Trophoblast cell (in vitro differentiated cells and primary cell): ENCODE measurements around the gene ADIG.

ENCODE experiments used
- DNase-seq, 2 donors: peaks; one replicate each; pipeline ENCODE4 v3.0.0-alpha.2; 2016
- H2AFZ ChIP-seq: 2 replicates; pipeline ENCODE4 v1.6.1; 2013; ENCODE audit warnings: low read length, moderate library complexity, mild to moderate bottlenecking; ENCODE audit not compliant: insufficient read depth, poor library complexity
- H2AK5ac ChIP-seq: 2 replicates; pipeline ENCODE4 v1.6.1; 2013; ENCODE audit warnings: mild to moderate bottlenecking, low read length
- H2BK120ac ChIP-seq: 2 replicates; pipeline ENCODE4 v1.6.1; 2013; ENCODE audit warnings: low read length, mild to moderate bottlenecking, moderate library complexity; ENCODE audit not compliant: insufficient read depth, poor library complexity
- H2BK12ac ChIP-seq: 2 replicates; pipeline ENCODE4 v1.6.1; 2013; ENCODE audit warnings: mild to moderate bottlenecking, low read length, moderate library complexity
- H2BK5ac ChIP-seq: 2 replicates; pipeline ENCODE4 v1.6.1; 2013; ENCODE audit warnings: low read length, low read depth, moderate library complexity, mild to moderate bottlenecking; ENCODE audit not compliant: poor library complexity
- H3K14ac ChIP-seq: 2 replicates; pipeline ENCODE4 v1.6.1; 2013; ENCODE audit warnings: mild to moderate bottlenecking, low read length
- H3K18ac ChIP-seq: 2 replicates; pipeline ENCODE4 v1.6.1; 2013; ENCODE audit warnings: mild to moderate bottlenecking, low read length
- H3K23ac ChIP-seq: 2 replicates; pipeline ENCODE4 v1.6.1; 2013; ENCODE audit warnings: low read length
- H3K27ac ChIP-seq: 2 replicates; pipeline ENCODE4 v1.5.1; 2013; ENCODE audit warnings: low read depth, mild to moderate bottlenecking, inconsistent platforms, low read length, moderate library complexity
- H3K27me3 ChIP-seq: 2 replicates; pipeline ENCODE4 v1.6.1; 2013; ENCODE audit warnings: inconsistent platforms, mild to moderate bottlenecking, low read length, moderate library complexity; ENCODE audit not compliant: insufficient read depth
- H3K36me3 ChIP-seq, 2 experiments: 1 replicate in 1 of 2; 2 replicates in 1 of 2; pipeline ENCODE4 v1.6.1; 2013; ENCODE audit warnings: low read length in 2 of 2, mild to moderate bottlenecking in 2 of 2, moderate library complexity in 1 of 2; ENCODE audit not compliant: insufficient read depth in 2 of 2, control insufficient read depth in 1 of 2
- H3K4ac ChIP-seq: 2 replicates; pipeline ENCODE4 v1.6.1; 2013; ENCODE audit warnings: low read depth, mild to moderate bottlenecking, low read length, moderate library complexity
- H3K4me1 ChIP-seq, 2 experiments: 1 replicate in 1 of 2; 2 replicates in 1 of 2; pipeline ENCODE4 v1.6.1; 2013; ENCODE audit warnings: low read length in 2 of 2, mild to moderate bottlenecking in 2 of 2, moderate library complexity in 1 of 2; ENCODE audit not compliant: insufficient read depth in 2 of 2, control insufficient read depth in 1 of 2
- H3K4me2 ChIP-seq: 2 replicates; pipeline ENCODE4 v1.6.1; 2013; ENCODE audit warnings: inconsistent platforms, mild to moderate bottlenecking, low read length, moderate library complexity
- H3K4me3 ChIP-seq: 2 replicates; pipeline ENCODE4 v1.5.1; 2013; ENCODE audit warnings: mild to moderate bottlenecking, low read depth, low read length, inconsistent platforms
- H3K79me1 ChIP-seq: one replicate; pipeline ENCODE4 v1.6.1; 2013; ENCODE audit warnings: low read length
- H3K79me2 ChIP-seq: 2 replicates; pipeline ENCODE4 v1.6.1; 2013; ENCODE audit warnings: low read length, mild to moderate bottlenecking; ENCODE audit not compliant: control insufficient read depth, insufficient read depth, poor library complexity
- H3K9ac ChIP-seq: 2 replicates; pipeline ENCODE4 v1.6.1; 2013; ENCODE audit warnings: mild to moderate bottlenecking, low read length
- H3K9me3 ChIP-seq: 2 replicates; pipeline ENCODE4 v1.6.1; 2013; ENCODE audit warnings: low read depth, mild to moderate bottlenecking, control low read depth, inconsistent platforms, low read length; ENCODE audit not compliant: insufficient read depth
- H4K12ac ChIP-seq: 2 replicates; pipeline ENCODE4 v1.6.1; 2013; ENCODE audit warnings: low read depth, mild to moderate bottlenecking, low read length, moderate library complexity
- H4K8ac ChIP-seq: 2 replicates; pipeline ENCODE4 v1.6.1; 2013; ENCODE audit warnings: low read depth, mild to moderate bottlenecking, low read length, moderate library complexity
- H4K91ac ChIP-seq: one replicate; pipeline ENCODE4 v1.6.1; 2013; ENCODE audit warnings: low read depth, mild to moderate bottlenecking, low read length, moderate library complexity
- WGBS: extraction: QIAGEN DNeasy Blood & Tissue Kit; methylation state at CpG from one replicate; pipeline ENCODE4 v1.1.7; 2013; ENCODE audit warnings: missing lambda C conversion rate; ENCODE audit not compliant: insufficient read length, insufficient coverage; ENCODE audit errors: extremely low coverage; 5-methylcytosine and 5-hydroxymethylcytosine counted together

Gene ADIG

DNA sequence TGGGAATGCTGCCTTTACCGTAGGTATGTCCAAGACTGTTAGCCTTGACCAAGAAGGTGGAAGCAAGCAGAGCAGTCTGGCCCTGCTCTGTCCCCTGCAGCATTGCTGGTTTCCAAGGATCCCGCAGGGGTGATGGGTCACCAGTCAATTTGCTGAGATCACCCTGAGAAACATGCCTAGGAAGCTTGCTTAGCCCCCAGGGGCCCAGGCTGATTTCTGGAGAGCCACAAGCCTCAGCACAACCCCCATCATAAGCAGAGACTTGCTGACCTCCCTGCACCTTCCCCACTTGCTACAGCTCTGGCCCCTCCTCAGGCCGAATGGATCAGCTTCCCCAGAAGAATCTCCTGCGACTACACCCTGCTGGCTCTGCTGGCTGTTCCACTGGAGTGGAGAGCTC is 42.1 kb downstream of the ADIG start:
- WGBS, result no CpG with 5 or more reads among the region's 4 CpGs

GRCh38 chr20:38624084-38624483 is 43.1 kb downstream of the ADIG start:
- H3K4me1 ChIP-seq, result peaks cover 21% of the 10 kb centered on the region in 2 experiments
- H3K36me3 ChIP-seq, result peaks cover 0 to 7% of the 10 kb centered on the region in 2 experiments
- H3K4ac ChIP-seq, result no peak overlapping the region
- no peak overlapping the region for H2AFZ ChIP-seq
- no peak overlapping the region for H2AK5ac ChIP-seq
- WGBS, result no CpG with 5 or more reads among the region's 2 CpGs
- no peak overlapping the region for H4K12ac ChIP-seq
- H3K79me2 ChIP-seq, result no peaks in the 10 kb centered on the region
- no peak overlapping the region for H4K91ac ChIP-seq
- H3K27ac ChIP-seq, result no peak overlapping the region
- no peak overlapping the region for H3K4me2 ChIP-seq
- no peak overlapping the region for H2BK5ac ChIP-seq
- no peak overlapping the region for H4K8ac ChIP-seq
- no peaks in the 10 kb centered on the region for H3K27me3 ChIP-seq
- H3K23ac ChIP-seq, result no peak overlapping the region
- H3K14ac ChIP-seq, result no peak overlapping the region
- H3K9me3 ChIP-seq, result peaks cover 3% of the 10 kb centered on the region
- no peak overlapping the region for H2BK120ac ChIP-seq
- H3K79me1 ChIP-seq, result no peaks in the 10 kb centered on the region
- H3K18ac ChIP-seq, result no peak overlapping the region
- no peak overlapping the region for H3K9ac ChIP-seq
- H3K4me3 ChIP-seq, result no peak overlapping the region
- H2BK12ac ChIP-seq, result no peak overlapping the region
- no peak for DNase-seq

More for the DNA sequence above, 42.1 kb downstream of the ADIG start:
- Histone ChIP-seq H3K18ac (no peak overlapping the region), H3K79me1 (no peaks in the 10 kb centered on the region), H3K9me3 (peaks cover 3% of the 10 kb centered on the region), H4K91ac (no peak overlapping the region), H3K27ac (peak overlapping the region; percentile 58), H2BK5ac (no peak overlapping the region), H4K8ac (no peak overlapping the region), H2AK5ac (no peak overlapping the region), H4K12ac (no peak overlapping the region), H3K4me2 (no peak overlapping the region), H3K4ac (no peak overlapping the region), H3K9ac (no peak overlapping the region), H3K4me3 (no peak overlapping the region), H3K79me2 (no peaks in the 10 kb centered on the region), H3K14ac (no peak overlapping the region), H3K4me1 (peaks cover 17% of the 10 kb centered on the region in 2 experiments), H2BK120ac (no peak overlapping the region), H2BK12ac (no peak overlapping the region), H3K27me3 (no peaks in the 10 kb centered on the region), H3K36me3 (peaks cover 0 to 7% of the 10 kb centered on the region in 2 experiments), H2AFZ (no peak overlapping the region), H3K23ac (no peak overlapping the region)
- DNase-seq, result no peak

DNA sequence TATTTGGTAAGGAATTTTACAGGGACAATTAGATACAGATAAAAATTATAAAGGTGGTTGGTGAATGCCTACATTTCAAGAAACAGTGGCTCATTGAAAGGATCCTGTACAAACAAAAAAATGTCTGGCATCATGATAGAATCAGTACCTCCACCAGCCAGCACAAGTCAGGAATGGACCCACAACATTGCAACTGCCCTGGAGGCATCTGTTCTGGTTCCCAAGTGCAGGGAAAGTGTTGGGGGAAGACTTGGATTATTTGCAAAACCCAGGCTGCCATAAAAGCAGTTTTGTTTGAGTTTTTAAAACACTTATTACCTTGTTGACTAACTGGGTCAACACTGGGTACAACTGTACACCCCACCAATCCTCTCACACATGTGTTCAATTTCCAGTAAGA is 44.9 kb downstream of the ADIG start:
- H4K12ac ChIP-seq, result no peak overlapping the region
- H3K27ac ChIP-seq, result no peak overlapping the region
- peaks cover 0 to 5% of the 10 kb centered on the region in 2 experiments for H3K36me3 ChIP-seq
- H3K9me3 ChIP-seq, result peaks cover 5% of the 10 kb centered on the region
- H3K9ac ChIP-seq, result no peak overlapping the region
- no peak overlapping the region for H3K23ac ChIP-seq
- H4K91ac ChIP-seq, result no peak overlapping the region
- no peak overlapping the region for H3K18ac ChIP-seq
- no peak overlapping the region for H3K14ac ChIP-seq
- H3K4me1 ChIP-seq, result peaks cover 24 to 25% of the 10 kb centered on the region in 2 experiments
- DNase-seq, result peak; percentile 68 to 92
- H2AFZ ChIP-seq, result no peak overlapping the region
- no peak overlapping the region for H3K4ac ChIP-seq
- no peak overlapping the region for H2AK5ac ChIP-seq
- no peaks in the 10 kb centered on the region for H3K79me2 ChIP-seq
- H2BK12ac ChIP-seq, result no peak overlapping the region
- H3K79me1 ChIP-seq, result no peaks in the 10 kb centered on the region
- H2BK5ac ChIP-seq, result no peak overlapping the region
- no peak overlapping the region for H2BK120ac ChIP-seq
- H3K27me3 ChIP-seq, result no peaks in the 10 kb centered on the region
- no peak overlapping the region for H4K8ac ChIP-seq
- no peak overlapping the region for H3K4me2 ChIP-seq
- no peak overlapping the region for H3K4me3 ChIP-seq

- no peak overlapping the region for H4K8ac ChIP-seq
- H4K12ac ChIP-seq, result no peak overlapping the region
- no CpG with 5 or more reads among the region's 10 CpGs for WGBS
- peaks cover 5% of the 10 kb centered on the region for H3K9me3 ChIP-seq
- H3K9ac ChIP-seq, result no peak overlapping the region
- no peak overlapping the region for H3K23ac ChIP-seq
- peak overlapping the region; percentile 3 for H4K91ac ChIP-seq
- peaks cover 24 to 25% of the 10 kb centered on the region in 2 experiments for H3K4me1 ChIP-seq
- H3K4me3 ChIP-seq, result no peak overlapping the region
- H3K27ac ChIP-seq, result no peak overlapping the region
- no peaks in the 10 kb centered on the region for H3K27me3 ChIP-seq
- peaks cover 0 to 5% of the 10 kb centered on the region in 2 experiments for H3K36me3 ChIP-seq
- H2BK120ac ChIP-seq, result no peak overlapping the region
- H2AFZ ChIP-seq, result no peak overlapping the region
- H3K4ac ChIP-seq, result no peak overlapping the region
- H3K18ac ChIP-seq, result no peak overlapping the region
- H2BK5ac ChIP-seq, result no peak overlapping the region
- H3K79me2 ChIP-seq, result no peaks in the 10 kb centered on the region
- H2AK5ac ChIP-seq, result no peak overlapping the region
- no peak overlapping the region for H2BK12ac ChIP-seq
- H3K4me2 ChIP-seq, result no peak overlapping the region
- H3K79me1 ChIP-seq, result no peaks in the 10 kb centered on the region
- H3K14ac ChIP-seq, result no peak overlapping the region
- DNase-seq, result no peak
Measured at GRCh38 chr20:38626921-38627659, 46.1 kb downstream of the ADIG start.
